Measurements from ENCODE around the gene C17orf67. TPM values are rescaled to one million over a fixed set of nuclear protein-coding genes. Genes with fewer than 3 reads are reported as not detected.

C17orf67 gene
- total and polyA plus RNA-seq, 2 of the 8 experiments (the other 6 are each of a cell fraction or from before 2014, with no cell fraction given), result 0.67 to 2.2 TPM

DNA sequence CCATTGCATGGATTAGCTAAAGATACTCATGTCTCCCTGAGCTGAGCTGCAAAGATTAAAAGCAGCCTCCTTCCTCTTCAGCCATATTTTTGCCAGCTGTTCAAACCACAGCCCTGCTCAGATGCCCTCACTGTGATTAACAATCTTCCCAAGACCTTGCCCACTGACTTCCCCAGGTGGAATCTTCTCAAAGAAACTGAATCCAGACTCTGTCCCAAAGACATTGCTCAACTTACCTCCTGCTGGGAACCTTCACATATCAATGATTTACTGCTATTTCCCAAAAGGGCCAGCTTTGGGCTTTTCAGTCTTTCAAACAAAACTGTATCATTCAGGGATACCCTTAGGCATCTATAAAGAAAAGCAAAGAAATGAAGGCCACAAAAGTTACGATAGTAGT, 9.2 kb downstream of the C17orf67 start:
- Histone ChIP-seq H3K9ac (replicated peaks in 1 of 4; ENCODE audit: extremely low read depth in 1 of 4, low read depth in 3 of 4, low read length in 3 of 4) (no peak overlapping the region), H2BK12ac (ENCODE audit: low read depth, low read length) (no peak overlapping the region), H3K18ac (ENCODE audit: extremely low read depth, low read length) (no peak overlapping the region), H4K91ac (replicated peaks; ENCODE audit: insufficient read length, low read length) (no peak overlapping the region), H3K4me1 (replicated peaks in 1 of 4; ENCODE audit: control insufficient read depth in 3 of 4, insufficient read depth in 4 of 4, low read length in 3 of 4) (no peaks in the 10 kb centered on the region), H2BK20ac (ENCODE audit: low read length) (no peak overlapping the region), H4K20me1 (replicated peaks in 1 of 2; ENCODE audit: control insufficient read depth in 1 of 2, insufficient read depth in 2 of 2, low read length in 2 of 2) (no peaks in the 10 kb centered on the region), H3K36me3 (ENCODE audit: control insufficient read depth in 2 of 4, insufficient read depth in 4 of 4, low read length in 3 of 4) (no peaks in the 10 kb centered on the region), H3K79me1 (ENCODE audit: low read depth, low read length) (no peaks in the 10 kb centered on the region), H3K14ac (ENCODE audit: insufficient read length) (no peak overlapping the region), H3K9me3 (ENCODE audit: insufficient read depth in 2 of 2, low read depth in 1 of 2, low read length in 1 of 2) (no peaks in the 10 kb centered on the region), H4K8ac (ENCODE audit: extremely low read depth, insufficient read depth, low read length) (no peak overlapping the region), H2BK120ac (replicated peaks; ENCODE audit: low read depth, low read length) (no peak overlapping the region), H3K27me3 (replicated peaks in 1 of 4; ENCODE audit: control insufficient read depth in 3 of 4, extremely low read depth in 1 of 4, insufficient read depth in 3 of 4, low read length in 3 of 4) (no peaks in the 10 kb centered on the region), H3K23ac (ENCODE audit: insufficient read length) (no peak overlapping the region), H3K27ac (ENCODE audit: low read depth, low read length) (no peak overlapping the region), H2AFZ (ENCODE audit: low read length) (no peak overlapping the region), H4K5ac (ENCODE audit: insufficient read length, low read depth, low read length) (no peak overlapping the region), H3K4me2 (ENCODE audit: insufficient read depth in 1 of 2, low read depth in 2 of 2, low read length in 2 of 2) (no peak overlapping the region), H3K79me2 (ENCODE audit: control insufficient read depth in 1 of 2, insufficient read depth in 2 of 2, low read length in 2 of 2) (no peaks in the 10 kb centered on the region; a peak in 1 of 4 replicates), H3K56ac (replicated peaks; ENCODE audit: insufficient read length, low read depth, low read length) (no peak overlapping the region), H2AK5ac (ENCODE audit: low read depth, low read length) (no peak overlapping the region), H2BK5ac (ENCODE audit: low read depth, low read length) (no peak overlapping the region), H3K23me2 (ENCODE audit: low read depth, low read length) (no peaks in the 10 kb centered on the region), H3K4ac (replicated peaks; ENCODE audit: insufficient read length, low read depth, low read length) (no peak overlapping the region), H3K4me3 (ENCODE audit: extremely low read depth in 1 of 4, insufficient read depth in 2 of 4, low read depth in 3 of 4, low read length in 4 of 4) (no peak overlapping the region), H2BK15ac (ENCODE audit: low read length) (no peak overlapping the region)
- TF ChIP-seq JUND (IDR thresholded peaks at IDR 0.05; ENCODE audit: low read length) (no peak), CEBPB (IDR thresholded peaks at IDR 0.05; ENCODE audit: low read depth, low read length) (peak; percentile 58), ASH2L (IDR thresholded peaks at IDR 0.05; ENCODE audit: low read length) (no peak), CHD1 (IDR thresholded peaks at IDR 0.05; ENCODE audit: low read depth, low read length) (no peak), SP2 (IDR thresholded peaks at IDR 0.05; ENCODE audit: low read length) (no peak)
- DNase-seq (ENCODE audit: low read depth in 1 of 2, low spot score in 2 of 2), result no peak
- POLR2A ChIA-PET (ENCODE audit: partially characterized antibody), result interaction anchor here (0.7 to 1.7 kb wide), 3 partner anchors 8 to 39 kb away, joined by 3 read pairs; partner anchors contain the start of gene DGKE
- no peak for FAIRE-seq
- WGBS, 2 experiments (ENCODE audit: extremely low coverage in 1 of 2, insufficient coverage in 1 of 2, insufficient read length in 1 of 2, insufficient replicate concordance in 2 of 2, low coverage in 1 of 2, low lambda C conversion rate in 2 of 2, missing lambda C conversion rate in 1 of 2), result 91% methylated on average over 1 of the region's 1 CpG; no CpG with 5 or more reads in 1 of the 2 experiments
- CTCF ChIA-PET (ENCODE audit: partially characterized antibody), result interaction anchor here (1.0 to 2.3 kb wide), 3 partner anchors 11 to 115 kb away, joined by 3 to 7 read pairs (median 5); no protein-coding TSS in a partner anchor

Data from H1 (cell line).